Mucosa of descending colon (tissue), 3 donors: ENCODE data around the gene EIF2B2. TPM values are rescaled to one million over a fixed set of nuclear protein-coding genes. Genes with fewer than 3 reads are reported as not detected.

Source experiments
- ATAC-seq: fragments of 200-7000 bp; cut with Tn5 transposase; one replicate; pipeline ENCODE4 v1.9.1; 2020; ENCODE audit warnings: mild to moderate bottlenecking, moderate library complexity
- DNase-seq, 3 donors: peaks; one replicate each; pipeline ENCODE4 v3.0.0-alpha.2; 2020
- H3K36me3 ChIP-seq: fragments of 200-600 bp; one replicate; pipeline ENCODE4 v1.8.0; 2021; ENCODE audit warnings: low read depth, mild to moderate bottlenecking
- H3K4me1 ChIP-seq: fragments of 200-600 bp; one replicate; pipeline ENCODE4 v1.8.0; 2021; ENCODE audit warnings: low read depth, mild to moderate bottlenecking
- H3K4me3 ChIP-seq: fragments of 200-600 bp; one replicate; pipeline ENCODE4 v1.8.0; 2021; ENCODE audit warnings: mild to moderate bottlenecking
- H3K9me3 ChIP-seq: fragments of 200-600 bp; one replicate; pipeline ENCODE4 v1.8.0; 2021; ENCODE audit warnings: mild to moderate bottlenecking
- CTCF ChIP-seq: fragments of 200-600 bp; IDR thresholded peaks from one replicate; pipeline ENCODE4 v1.8.0; 2022; ENCODE audit warnings: antibody characterized with exemption, mild to moderate bottlenecking
- intact Hi-C, 2 donors: fragments of 100-400 bp; cut with DNase I in 1 of 2; cut with micrococcal nuclease in 1 of 2; formaldehyde crosslinking; loops; one replicate each; pipeline versions ENCODE4 v1.11.0 to v1.11.1; 2022; cut with DNase I, micrococcal nuclease
- total RNA-seq, 3 donors: library from RNA; stranded (reverse); fragmentation: NEBNext Ultra II Directional in 2 of 3; extraction: Animal tissue kit (Norgen Biotek cat#: 25700) in 2 of 3; gene quantifications; one replicate each; pipeline versions ENCODE4 v1.2.1 to v1.2.4, GENCODE V29; 2021 to 2023
- donor health status: DM: no; HTN: no; CAD: no; lungs with moderate emphysema.
- donor health status: DM: no; HTN: no; CAD: no.
- donor health status: DM: no; HTN: yes; CAD: no.

EIF2B2 gene
- total RNA-seq, 3 donors from 2014 or later = 40.6 to 50.9 (median 46.3) TPM

- intact Hi-C loops = no loop called here
Observed at GRCh38 chr14:75050852-75051555, 48.3 kb downstream of the EIF2B2 start, which contains the start of gene MLH3. MLH3 (minus strand) TSS chr14:75051467; CDS start chr14:75049655, 1,812 bp downstream.

GRCh38 chr14:75051556-75051899 lies 48.8 kb downstream of the EIF2B2 start:
- ATAC-seq (no peak), DNase-seq (no peak)
- Histone ChIP-seq H3K4me1 (peaks cover 14% of the 10 kb centered on the region), H3K4me3 (no peak overlapping the region), H3K36me3 (no peaks in the 10 kb centered on the region), H3K9me3 (no peaks in the 10 kb centered on the region)
- no peak for TF ChIP-seq CTCF
- intact Hi-C loops = no loop called here

More at GRCh38 chr14:75050852-75051555, 48.3 kb downstream of the EIF2B2 start, which contains the start of gene MLH3:
- H3K36me3 ChIP-seq = no peaks in the 10 kb centered on the region
- H3K4me1 ChIP-seq = peaks cover 14% of the 10 kb centered on the region
- peak; percentile 95 for ATAC-seq
- H3K9me3 ChIP-seq = no peaks in the 10 kb centered on the region
- peak; percentile 87 to 92 (median 88) for DNase-seq
- no peak for TF ChIP-seq CTCF
- H3K4me3 ChIP-seq = peak within 1 kb of the TSS; percentile 24

- Histone ChIP-seq H3K36me3 (no peaks in the 10 kb centered on the region), H3K9me3 (no peaks in the 10 kb centered on the region), H3K4me3 (no peak overlapping the region), H3K4me1 (peaks cover 10% of the 10 kb centered on the region)
- intact Hi-C loops = no loop called here
- ATAC-seq = no peak
- DNase-seq = no peak
- no peak for TF ChIP-seq CTCF
Observed at GRCh38 chr14:75053396-75054291, 50.9 kb downstream of the EIF2B2 start.

- ATAC-seq (no peak), DNase-seq (no peak)
- TF ChIP-seq CTCF = no peak
- intact Hi-C loops = no loop called here
- H3K4me1 ChIP-seq = peaks cover 10% of the 10 kb centered on the region
- H3K4me3 ChIP-seq = no peak overlapping the region
- H3K36me3 ChIP-seq = no peaks in the 10 kb centered on the region
- no peaks in the 10 kb centered on the region for H3K9me3 ChIP-seq
Observed at GRCh38 chr14:75054421-75054820, 51.7 kb downstream of the EIF2B2 start.

- Histone ChIP-seq H3K36me3 (no peaks in the 10 kb centered on the region), H3K4me3 (no peak overlapping the region), H3K9me3 (no peaks in the 10 kb centered on the region), H3K4me1 (peaks cover 14% of the 10 kb centered on the region)
- TF ChIP-seq CTCF = no peak
- intact Hi-C loops = no loop called here
- ATAC-seq (no peak), DNase-seq (no peak)
Observed at GRCh38 chr14:75059642-75060041, 56.9 kb downstream of the EIF2B2 start.
